Endothelial cell of umbilical vein (primary cell): ENCODE measurements around the gene CDH1. TPM values are rescaled to one million over a fixed set of nuclear protein-coding genes. Genes with fewer than 3 reads are reported as not detected.

Experiments
- BruUV-seq: library from RNA; stranded (reverse); fragments of 400-500 nt; replicated peaks from 2 replicates; lab custom pipeline; 2021; lab: Mats Ljungman, UMichigan
- CTCF ChIA-PET: fragments of 300-600, 350-600 bp; sonication (Branson Sonifier 250); formaldehyde crosslinking; loops from one replicate; lab custom pipeline; 2021; ENCODE audit warnings: antibody characterized with exemption, inconsistent platforms; lab: Charles Lee
- POLR2A ChIA-PET: fragments of 300-600, 350-600 bp; sonication (Branson Sonifier 250); formaldehyde crosslinking; loops from one replicate; lab custom pipeline; 2021; ENCODE audit warnings: antibody characterized with exemption, inconsistent platforms; lab: Charles Lee
- DNase-seq: peaks from one replicate; pipeline ENCODE4 v3.0.0-alpha.2; 2011; ENCODE audit warnings: low read depth, low spot score
- FAIRE-seq: peaks from 2 replicates; lab custom pipeline; 2011; peaks lifted over from hg19 to GRCh38; lab: Jason Lieb, UNC
- H2AFZ ChIP-seq: 2 replicates; pipeline ENCODE4 v1.6.0; 2012; ENCODE audit warnings: low read depth, low read length, control low read depth, inconsistent platforms
- H3K27ac ChIP-seq: 2 replicates; pipeline ENCODE4 v1.5.1; 2011; ENCODE audit warnings: low read depth, mild to moderate bottlenecking, control low read depth, low read length, moderate library complexity; ENCODE audit not compliant: insufficient read depth
- H3K27me3 ChIP-seq, 2 experiments: 2 replicates each; pipeline versions ENCODE4 v1.6.0 to v1.6.1; 2011; ENCODE audit warnings: low read length in 2 of 2, mixed read lengths in 1 of 2; ENCODE audit not compliant: control insufficient read depth in 2 of 2, insufficient read depth in 2 of 2
- H3K36me3 ChIP-seq, 2 experiments: 2 replicates in 1 of 2; 3 replicates in 1 of 2; pipeline ENCODE4 v1.5.1; 2011; ENCODE audit warnings: low read length in 2 of 2, mild to moderate bottlenecking in 1 of 2, moderate library complexity in 1 of 2; ENCODE audit not compliant: control insufficient read depth in 2 of 2, insufficient read depth in 2 of 2; ENCODE audit errors: extremely low read depth in 1 of 2
- H3K4me1 ChIP-seq: 3 replicates; pipeline ENCODE4 v1.5.1; 2011; ENCODE audit warnings: mild to moderate bottlenecking, low read length; ENCODE audit not compliant: control insufficient read depth, insufficient read depth; ENCODE audit errors: extremely low read depth
- H3K4me2 ChIP-seq: 2 replicates; pipeline ENCODE4 v1.6.1; 2011; ENCODE audit warnings: low read length, control low read depth, mixed read lengths; ENCODE audit not compliant: insufficient read depth
- H3K4me3 ChIP-seq, 3 experiments: fragments of 200-600 bp in 1 of 3; sonication (generic), shearing (Covaris generic) in 1 of 3; replicated peaks in 1 of 3; 2 replicates each; pipeline ENCODE4 v1.5.1; 2011 to 2016; ENCODE audit warnings: control low read depth in 3 of 3, low read length in 3 of 3, mild to moderate bottlenecking in 2 of 3, inconsistent platforms in 1 of 3, low read depth in 1 of 3, moderate library complexity in 1 of 3; ENCODE audit not compliant: insufficient read depth in 1 of 3
- H3K79me2 ChIP-seq: 2 replicates; pipeline ENCODE4 v1.6.0; 2012; ENCODE audit warnings: low read length, inconsistent platforms; ENCODE audit not compliant: control insufficient read depth, insufficient read depth
- H3K9ac ChIP-seq: replicated peaks from 2 replicates; pipeline ENCODE3; 2011; ENCODE audit warnings: low read length, control low read depth; ENCODE audit not compliant: insufficient read depth; ENCODE audit errors: extremely low read depth
- H3K9me1 ChIP-seq: replicated peaks from 3 replicates; pipeline ENCODE4 v1.6.0; 2011; ENCODE audit warnings: mild to moderate bottlenecking, low read length; ENCODE audit not compliant: control insufficient read depth, insufficient read depth; ENCODE audit errors: extremely low read depth
- H3K9me3 ChIP-seq: replicated peaks from 2 replicates; pipeline ENCODE4 v1.5.1; 2012; ENCODE audit warnings: low read length, inconsistent platforms; ENCODE audit not compliant: control insufficient read depth, insufficient read depth
- H4K20me1 ChIP-seq: replicated peaks from 2 replicates; pipeline ENCODE3; 2011; ENCODE audit warnings: mild to moderate bottlenecking, low read length; ENCODE audit not compliant: control insufficient read depth, insufficient read depth; ENCODE audit errors: extremely low read depth
- CTCF ChIP-seq, 2 donors: IDR thresholded peaks; 1 replicate in 1 of 2; 2 replicates in 1 of 2; pipeline ENCODE4 v1.5.1; 2011; ENCODE audit warnings: low read length in 2 of 2, mild to moderate bottlenecking in 2 of 2, moderate library complexity in 2 of 2, control low read depth in 1 of 2, inconsistent platforms in 1 of 2, low read depth in 1 of 2; ENCODE audit not compliant: insufficient read depth in 1 of 2; ENCODE audit errors: extremely low read depth in 1 of 2
- EZH2 ChIP-seq: IDR thresholded peaks from 2 replicates; pipeline ENCODE4 v1.6.1; 2012; ENCODE audit warnings: borderline replicate concordance, low read depth, mild to moderate bottlenecking, moderate library complexity, low read length, inconsistent platforms; ENCODE audit not compliant: severe bottlenecking
- FOS ChIP-seq: IDR thresholded peaks from 2 replicates; pipeline ENCODE4 v1.6.1; 2011; ENCODE audit warnings: mild to moderate bottlenecking, low read length, moderate library complexity, borderline replicate concordance; ENCODE audit not compliant: insufficient read depth
- GATA2 ChIP-seq: IDR thresholded peaks from 2 replicates; pipeline ENCODE4 v1.7.0; 2011; ENCODE audit warnings: low read depth, mild to moderate bottlenecking, moderate library complexity, mixed read lengths, low read length; ENCODE audit not compliant: insufficient read length, insufficient read depth
- JUN ChIP-seq: IDR thresholded peaks from 2 replicates; pipeline ENCODE4 v1.6.1; 2011; ENCODE audit warnings: borderline replicate concordance, low read depth; ENCODE audit not compliant: insufficient read length, insufficient read depth
- MAX ChIP-seq: IDR thresholded peaks from 2 replicates; pipeline ENCODE4 v1.6.1; 2011; ENCODE audit not compliant: insufficient read depth, insufficient read length
- MYC ChIP-seq: IDR thresholded peaks from one replicate; pipeline ENCODE4 v1.6.1; 2011; ENCODE audit warnings: mild to moderate bottlenecking, low read depth, low read length
- POLR2A ChIP-seq: IDR thresholded peaks from 2 replicates; pipeline ENCODE4 v1.6.1; 2012; ENCODE audit warnings: low read depth, mild to moderate bottlenecking, control low read depth, low read length
- POLR2AphosphoS5 ChIP-seq: IDR thresholded peaks from 2 replicates; pipeline ENCODE4 v1.6.1; 2012; ENCODE audit warnings: low read depth, mild to moderate bottlenecking, control low read depth, low read length, moderate library complexity; ENCODE audit not compliant: insufficient read depth
- dilution Hi-C: fragments of 300-500 bp; cut with MboI; formaldehyde crosslinking; loops from one replicate; pipeline ENCODE4 v1.15.0; 2019; ENCODE audit warnings: low sequenced_read_pairs; ENCODE audit not compliant: extremely low pct_ligation_motif_present
- intact Hi-C: fragments of 100-400 bp; cut with micrococcal nuclease; formaldehyde crosslinking; loops from one replicate; pipeline ENCODE4 v1.10.0; 2022
- polyA plus RNA-seq, 4 experiments: library from polyadenylated mRNA; depleted of rRNA in 3 of 4; stranded (reverse) in 3 of 4; unstranded in 1 of 4; fragments of >200 nt; gene quantifications; 2 replicates each; pipeline versions ENCODE4 v1.2.1 to v1.2.3, GENCODE V29; 2011 to 2012; ENCODE audit warnings: missing spikeins in 1 of 4
- total RNA-seq: library from RNA; stranded (reverse); gene quantifications from 2 replicates; pipeline ENCODE4 v1.2.3, GENCODE V29; 2021

CDH1 gene
- total and polyA plus RNA-seq, 2 donors (not counting 3 experiments of a cell fraction or from before 2014, with no cell fraction given) = 0.28 to 0.69 TPM

- POLR2A ChIA-PET = no interaction called here
- TF ChIP-seq CTCF (IDR thresholded peaks at IDR 0.05; ENCODE audit: extremely low read depth in 1 of 2, insufficient read depth in 1 of 2, low read depth in 1 of 2, low read length in 2 of 2) (no peak), JUN (no peak)
- no peaks in the 10 kb centered on the region for H3K79me2 ChIP-seq
- CTCF ChIA-PET = interaction anchor here (1.0 kb wide), 1 partner anchor 288 kb away, joined by 3 read pairs; no protein-coding TSS in a partner anchor
- dilution Hi-C loops (no loop called here), intact Hi-C loops (no loop called here)
- no peaks in the 10 kb centered on the region for H3K4me1 ChIP-seq
- H3K4me2 ChIP-seq = no peak overlapping the region
- no peak overlapping the region for H3K27ac ChIP-seq
- no TSS peak for BruUV-seq
- FAIRE-seq (no peak), DNase-seq (no peak)
- peaks cover 2% of the 10 kb centered on the region for H4K20me1 ChIP-seq
- no peak overlapping the region for H3K9ac ChIP-seq
- no peak overlapping the region for H3K4me3 ChIP-seq
- H3K36me3 ChIP-seq = no peaks in the 10 kb centered on the region
- no peaks in the 10 kb centered on the region for H3K9me1 ChIP-seq
- H2AFZ ChIP-seq = no peak overlapping the region
- no peaks in the 10 kb centered on the region for H3K9me3 ChIP-seq
- H3K27me3 ChIP-seq = peaks cover 0 to 2% of the 10 kb centered on the region in 2 experiments
These were observed 98.9 kb downstream of the CDH1 start for GRCh38 chr16:68835970-68836369.

- CTCF ChIA-PET = interaction anchor here (1.6 to 2.3 kb wide), 3 partner anchors 249 to 319 kb away, joined by 3 to 5 read pairs (median 4); no protein-coding TSS in a partner anchor
- peaks cover 2% of the 10 kb centered on the region for H4K20me1 ChIP-seq
- H3K4me2 ChIP-seq = no peak overlapping the region
- POLR2A ChIA-PET = no interaction called here
- no peak overlapping the region for H3K27ac ChIP-seq
- DNase-seq (no peak), FAIRE-seq (no peak)
- TF ChIP-seq CTCF (IDR thresholded peaks at IDR 0.05; ENCODE audit: extremely low read depth in 1 of 2, insufficient read depth in 1 of 2, low read depth in 1 of 2, low read length in 2 of 2) = no peak
- TF ChIP-seq JUN = no peak
- no peak for TF ChIP-seq MAX
- no peak for TF ChIP-seq FOS
- no peak for TF ChIP-seq POLR2A
- no peak for TF ChIP-seq EZH2
- no peak for TF ChIP-seq MYC
- TF ChIP-seq POLR2AphosphoS5 = no peak
- TF ChIP-seq GATA2 = no peak
- no peak overlapping the region for H3K4me3 ChIP-seq
- H3K27me3 ChIP-seq = peaks cover 0 to 2% of the 10 kb centered on the region in 2 experiments
- dilution Hi-C loops (no loop called here), intact Hi-C loops (loop anchor here (5.0 to 10.0 kb wide), 2 partner anchors 248 to 455 kb away; no protein-coding TSS in a partner anchor)
- H2AFZ ChIP-seq = no peak overlapping the region
- no peaks in the 10 kb centered on the region for H3K79me2 ChIP-seq
- H3K9ac ChIP-seq = no peak overlapping the region
- peaks cover 7% of the 10 kb centered on the region for H3K4me1 ChIP-seq
- H3K9me1 ChIP-seq = no peaks in the 10 kb centered on the region
- H3K36me3 ChIP-seq = no peaks in the 10 kb centered on the region
- H3K9me3 ChIP-seq = no peaks in the 10 kb centered on the region
- no TSS peak for BruUV-seq
These were observed 102.7 kb downstream of the CDH1 start for GRCh38 chr16:68839831-68840230.
